Astrocyte (in vitro differentiated cells and primary cell): ENCODE results near the gene LAMB4.

Experiments
- EZH2 ChIP-seq: IDR thresholded peaks from 2 replicates; pipeline ENCODE4 v1.6.1; 2012; ENCODE audit warnings: mild to moderate bottlenecking, low read length, inconsistent platforms; ENCODE audit not compliant: insufficient read depth
- TF ChIP-seq, protein P1 (sequence below): IDR thresholded peaks from 2 replicates; pipeline ENCODE4 v1.5.1; 2011; ENCODE audit warnings: low read depth, mild to moderate bottlenecking, inconsistent platforms, low read length, moderate library complexity; ENCODE audit not compliant: insufficient read depth

DNA sequence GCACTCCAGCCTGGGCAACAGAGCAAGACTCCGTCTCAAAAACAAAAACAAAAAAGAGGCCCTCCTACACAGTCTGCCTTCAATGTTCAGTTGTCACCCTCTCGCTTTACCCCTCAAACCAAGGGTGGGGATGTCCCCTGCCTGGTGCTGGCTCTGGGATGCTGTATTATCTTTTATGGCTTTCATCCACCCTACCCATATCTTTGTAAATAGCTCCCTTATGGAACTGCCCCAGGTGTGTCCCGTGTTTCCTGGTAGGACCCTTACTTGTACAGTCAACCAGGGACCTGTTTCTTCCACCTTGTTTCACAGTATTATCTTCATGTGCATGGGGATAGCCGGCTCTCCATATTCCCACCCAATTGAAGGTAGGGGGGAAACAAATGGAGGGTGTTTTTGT, 111.5 kb downstream of the LAMB4 start:
- TF ChIP-seq, protein P1, sequence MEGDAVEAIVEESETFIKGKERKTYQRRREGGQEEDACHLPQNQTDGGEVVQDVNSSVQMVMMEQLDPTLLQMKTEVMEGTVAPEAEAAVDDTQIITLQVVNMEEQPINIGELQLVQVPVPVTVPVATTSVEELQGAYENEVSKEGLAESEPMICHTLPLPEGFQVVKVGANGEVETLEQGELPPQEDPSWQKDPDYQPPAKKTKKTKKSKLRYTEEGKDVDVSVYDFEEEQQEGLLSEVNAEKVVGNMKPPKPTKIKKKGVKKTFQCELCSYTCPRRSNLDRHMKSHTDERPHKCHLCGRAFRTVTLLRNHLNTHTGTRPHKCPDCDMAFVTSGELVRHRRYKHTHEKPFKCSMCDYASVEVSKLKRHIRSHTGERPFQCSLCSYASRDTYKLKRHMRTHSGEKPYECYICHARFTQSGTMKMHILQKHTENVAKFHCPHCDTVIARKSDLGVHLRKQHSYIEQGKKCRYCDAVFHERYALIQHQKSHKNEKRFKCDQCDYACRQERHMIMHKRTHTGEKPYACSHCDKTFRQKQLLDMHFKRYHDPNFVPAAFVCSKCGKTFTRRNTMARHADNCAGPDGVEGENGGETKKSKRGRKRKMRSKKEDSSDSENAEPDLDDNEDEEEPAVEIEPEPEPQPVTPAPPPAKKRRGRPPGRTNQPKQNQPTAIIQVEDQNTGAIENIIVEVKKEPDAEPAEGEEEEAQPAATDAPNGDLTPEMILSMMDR = no peak
- TF ChIP-seq EZH2 = no peak
